Hypothalamus (tissue), 51 donors: ENCODE results near the gene MIGA1.
"Not testable (repeated sequence)": the region's sequence is repeated elsewhere in the genome, so short reads cannot be mapped to it uniquely, and the experiment has no call there.

ENCODE experiments used
- DNase-seq, 51 donors: peaks; one replicate each; lab custom pipeline; 2025; lab: John Stamatoyannopoulos, UW

MIGA1 gene

GRCh38 chr1:77900687-77901293 is 121.3 kb downstream of the MIGA1 start:
- DNase-seq, result peak in 17 of 51 donors; percentile 0 to 40 (median 3)

DNA sequence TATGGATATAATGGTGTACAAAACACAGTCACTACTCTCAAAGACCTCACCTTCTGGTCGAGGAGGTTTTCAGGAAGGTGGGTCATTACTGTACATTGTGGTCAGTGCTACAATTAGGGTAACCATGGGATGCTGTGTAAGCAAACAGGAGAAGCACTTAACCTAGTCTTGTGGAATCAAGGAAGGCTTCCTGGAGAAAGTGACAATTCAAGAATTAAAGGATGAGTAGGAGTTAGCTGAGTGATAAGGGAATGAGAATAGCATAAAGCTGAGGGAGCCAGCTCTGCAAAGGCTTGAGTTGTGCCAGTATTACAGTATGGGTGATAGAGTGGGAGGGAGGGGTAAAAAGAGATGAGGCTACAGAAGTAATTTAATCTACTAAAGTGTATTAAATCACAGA is 126.2 kb downstream of the MIGA1 start:
- DNase-seq, result no peak

- DNase-seq, result no peak
Measured at GRCh38 chr1:77906019-77906545, 126.6 kb downstream of the MIGA1 start.

DNA sequence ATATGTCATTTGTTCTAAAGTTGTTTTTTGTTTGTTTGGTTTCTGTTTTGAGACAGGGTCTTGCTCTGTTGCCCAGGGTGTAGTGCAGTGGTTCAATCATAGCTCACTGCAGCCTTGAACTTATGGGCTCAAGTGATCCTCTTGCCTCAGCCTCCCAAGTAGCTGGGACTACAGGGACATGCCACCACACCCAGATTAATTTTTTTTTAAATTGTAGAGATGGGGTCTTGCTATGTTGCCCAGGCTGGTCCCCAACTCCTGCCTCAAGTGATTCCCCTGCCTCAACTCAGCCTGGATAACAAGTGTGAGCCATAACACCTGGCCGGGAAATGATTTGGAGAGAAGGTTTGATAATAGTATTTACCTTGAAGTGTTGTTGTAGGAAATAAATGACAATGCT is 127.2 kb downstream of the MIGA1 start:
- no peak for DNase-seq

DNA sequence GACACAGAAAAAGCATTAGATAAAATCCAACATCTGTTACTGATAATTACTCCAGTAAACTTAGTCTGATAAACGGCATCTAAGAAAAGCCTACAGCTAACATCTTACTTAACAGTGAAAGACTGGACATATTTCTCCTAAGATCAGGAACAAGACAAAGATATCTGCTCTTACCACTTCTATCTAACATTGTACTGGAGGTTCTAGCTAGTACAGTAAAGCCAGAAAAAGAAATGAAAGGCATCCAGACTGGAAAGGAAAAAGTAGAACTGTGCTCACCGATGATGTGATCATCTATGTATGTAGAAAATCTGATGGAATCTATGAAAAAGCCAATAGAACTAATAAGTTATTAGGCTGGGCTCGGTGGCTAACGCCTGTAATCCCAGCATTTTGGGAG is 130.7 kb downstream of the MIGA1 start:
- no peak for DNase-seq

- not testable (repeated sequence) for DNase-seq
Measured at GRCh38 chr1:77918918-77919317, 139.5 kb downstream of the MIGA1 start.

- no peak for DNase-seq
Measured at GRCh38 chr1:77925518-77925917, 146.1 kb downstream of the MIGA1 start.

GRCh38 chr1:77925956-77926355 is 146.5 kb downstream of the MIGA1 start:
- no peak for DNase-seq

GRCh38 chr1:77926561-77927357 is 147.3 kb downstream of the MIGA1 start:
- DNase-seq, result no peak

- DNase-seq, result no peak
Measured at GRCh38 chr1:77927414-77927813, 148.0 kb downstream of the MIGA1 start.
